PC-3 (cell line): Measurements from ENCODE around the gene OR8I2.

ENCODE experiments used
- EZH2 ChIP-seq: fragments of 300-600 bp; sonication (generic); IDR thresholded peaks from one replicate; pipeline ENCODE4 v1.6.1; 2017; ENCODE audit warnings: antibody characterized with exemption, mild to moderate bottlenecking, low read length; ENCODE audit not compliant: unreplicated experiment
- TF ChIP-seq, protein P1 (sequence below): fragments of 300-600 bp; sonication (generic); conservative IDR thresholded peaks from 2 replicates; pipeline ENCODE4 v1.5.1; 2017; ENCODE audit warnings: antibody characterized with exemption, low read depth, mild to moderate bottlenecking, low read length

DNA sequence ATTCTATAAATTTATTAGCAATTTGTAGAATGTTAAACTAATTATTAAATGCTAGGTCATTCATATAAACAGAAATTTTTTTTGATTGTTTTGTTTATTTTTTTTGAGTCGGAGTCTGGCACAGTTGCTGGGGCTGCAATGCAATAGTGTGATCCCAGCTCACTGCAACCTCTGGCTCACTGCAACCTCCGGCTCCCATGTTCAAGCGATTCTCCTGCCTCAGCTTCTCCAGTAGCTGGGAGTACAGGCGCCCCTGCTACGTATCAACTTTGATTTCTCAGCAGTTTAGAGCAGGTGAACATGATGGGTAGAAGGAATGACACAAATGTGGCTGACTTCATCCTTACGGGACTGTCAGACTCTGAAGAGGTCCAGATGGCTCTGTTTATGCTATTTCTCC, 29.0 kb downstream of the OR8I2 start, which contains the start of gene OR8H3:
- TF ChIP-seq, protein P1, sequence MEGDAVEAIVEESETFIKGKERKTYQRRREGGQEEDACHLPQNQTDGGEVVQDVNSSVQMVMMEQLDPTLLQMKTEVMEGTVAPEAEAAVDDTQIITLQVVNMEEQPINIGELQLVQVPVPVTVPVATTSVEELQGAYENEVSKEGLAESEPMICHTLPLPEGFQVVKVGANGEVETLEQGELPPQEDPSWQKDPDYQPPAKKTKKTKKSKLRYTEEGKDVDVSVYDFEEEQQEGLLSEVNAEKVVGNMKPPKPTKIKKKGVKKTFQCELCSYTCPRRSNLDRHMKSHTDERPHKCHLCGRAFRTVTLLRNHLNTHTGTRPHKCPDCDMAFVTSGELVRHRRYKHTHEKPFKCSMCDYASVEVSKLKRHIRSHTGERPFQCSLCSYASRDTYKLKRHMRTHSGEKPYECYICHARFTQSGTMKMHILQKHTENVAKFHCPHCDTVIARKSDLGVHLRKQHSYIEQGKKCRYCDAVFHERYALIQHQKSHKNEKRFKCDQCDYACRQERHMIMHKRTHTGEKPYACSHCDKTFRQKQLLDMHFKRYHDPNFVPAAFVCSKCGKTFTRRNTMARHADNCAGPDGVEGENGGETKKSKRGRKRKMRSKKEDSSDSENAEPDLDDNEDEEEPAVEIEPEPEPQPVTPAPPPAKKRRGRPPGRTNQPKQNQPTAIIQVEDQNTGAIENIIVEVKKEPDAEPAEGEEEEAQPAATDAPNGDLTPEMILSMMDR, result no peak
- TF ChIP-seq EZH2, result no peak
